Neural crest cell (in vitro differentiated cells): ENCODE results near the gene TEX2. TPM values are rescaled to one million over a fixed set of nuclear protein-coding genes. Genes with fewer than 3 reads are reported as not detected.
"Not testable (repeated sequence)": the region's sequence is repeated elsewhere in the genome, so short reads cannot be mapped to it uniquely, and the experiment has no call there.

Source experiments
- DNase-seq: peaks from one replicate; pipeline ENCODE4 v3.0.0; 2021; ENCODE audit warnings: low read depth, mixed read lengths, low spot score
- H3K27ac Mint-ChIP-seq: one replicate; pipeline ENCODE4 v1.8.0; 2021; ENCODE audit warnings: mild to moderate bottlenecking, mixed read lengths; ENCODE audit not compliant: unreplicated experiment
- H3K27me3 Mint-ChIP-seq: 2 replicates; pipeline ENCODE4 v1.8.0; 2021; ENCODE audit warnings: low read depth, mild to moderate bottlenecking, mixed read lengths
- H3K36me3 Mint-ChIP-seq: 2 replicates; pipeline ENCODE4 v1.8.0; 2021; ENCODE audit warnings: low read depth, mild to moderate bottlenecking, mixed read lengths
- H3K4me1 Mint-ChIP-seq: 2 replicates; pipeline ENCODE4 v1.8.0; 2021; ENCODE audit warnings: mixed read lengths
- H3K4me3 Mint-ChIP-seq: one replicate; pipeline ENCODE4 v1.8.0; 2021; ENCODE audit warnings: mild to moderate bottlenecking, mixed read lengths
- H3K9me3 Mint-ChIP-seq: 2 replicates; pipeline ENCODE4 v1.8.0; 2021; ENCODE audit warnings: mixed read lengths
- CTCF ChIP-seq: fragments of 200-600 bp; sonication (generic); conservative IDR thresholded peaks from 2 replicates; pipeline ENCODE4 v1.5.0; 2021; ENCODE audit warnings: antibody characterized with exemption, mild to moderate bottlenecking
- total RNA-seq: library from RNA; stranded (reverse); gene quantifications from 2 replicates; pipeline ENCODE4 v1.2.1, GENCODE V29; 2021

Gene TEX2
- total RNA-seq, 1 donor from 2014 or later = 19.2 TPM

DNA sequence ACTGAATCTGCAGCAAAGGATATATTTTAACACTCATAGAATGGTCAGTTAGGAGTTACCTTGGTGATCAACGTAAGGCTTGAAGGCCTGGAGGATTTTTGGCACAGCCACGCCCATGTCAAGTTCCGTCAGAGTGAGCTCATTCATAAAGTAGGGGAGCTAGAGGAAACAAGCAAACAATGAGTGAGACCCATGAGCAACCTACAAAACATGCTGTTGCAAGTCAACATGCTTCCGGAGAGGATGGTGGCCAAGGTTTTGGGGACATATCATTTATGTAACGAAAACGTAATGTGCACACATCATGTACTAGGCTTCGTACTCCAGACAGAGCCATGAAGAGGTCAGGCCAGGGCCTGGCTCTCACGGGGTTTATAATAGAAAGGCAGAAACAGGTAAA lies 92.0 kb downstream of the TEX2 start:
- Mint-ChIP-seq H3K4me1 (no peaks in the 10 kb centered on the region), H3K9me3 (no peaks in the 10 kb centered on the region), H3K36me3 (peaks cover 14% of the 10 kb centered on the region), H3K27ac (no peak overlapping the region), H3K27me3 (no peaks in the 10 kb centered on the region), H3K4me3 (no peak overlapping the region)
- no peak for DNase-seq
- TF ChIP-seq CTCF = no peak

DNA sequence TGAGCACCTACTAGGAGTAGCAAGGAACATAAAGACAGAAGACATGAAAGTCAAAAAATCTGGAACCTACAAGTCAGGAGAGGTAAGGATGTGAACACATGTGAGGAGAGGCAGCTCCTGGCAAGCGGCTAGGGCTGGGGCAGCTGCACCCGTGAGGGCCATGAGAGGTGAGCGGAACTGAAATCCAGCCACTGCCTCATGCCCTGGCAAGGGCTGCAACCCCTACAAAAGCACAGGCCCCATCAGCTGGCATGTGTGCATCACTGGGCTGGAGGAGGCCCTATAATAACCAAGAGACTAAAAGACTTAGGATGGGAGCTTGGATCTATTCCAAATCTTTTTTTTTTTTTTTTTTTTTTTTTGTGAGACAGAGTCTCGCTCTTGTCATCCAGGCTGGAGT lies 92.8 kb downstream of the TEX2 start:
- TF ChIP-seq CTCF = no peak
- no peaks in the 10 kb centered on the region for H3K4me1 Mint-ChIP-seq
- no peaks in the 10 kb centered on the region for H3K27me3 Mint-ChIP-seq
- no peak overlapping the region for H3K4me3 Mint-ChIP-seq
- no peak overlapping the region for H3K27ac Mint-ChIP-seq
- H3K36me3 Mint-ChIP-seq = peaks cover 14% of the 10 kb centered on the region
- H3K9me3 Mint-ChIP-seq = no peaks in the 10 kb centered on the region
- DNase-seq = no peak

DNA sequence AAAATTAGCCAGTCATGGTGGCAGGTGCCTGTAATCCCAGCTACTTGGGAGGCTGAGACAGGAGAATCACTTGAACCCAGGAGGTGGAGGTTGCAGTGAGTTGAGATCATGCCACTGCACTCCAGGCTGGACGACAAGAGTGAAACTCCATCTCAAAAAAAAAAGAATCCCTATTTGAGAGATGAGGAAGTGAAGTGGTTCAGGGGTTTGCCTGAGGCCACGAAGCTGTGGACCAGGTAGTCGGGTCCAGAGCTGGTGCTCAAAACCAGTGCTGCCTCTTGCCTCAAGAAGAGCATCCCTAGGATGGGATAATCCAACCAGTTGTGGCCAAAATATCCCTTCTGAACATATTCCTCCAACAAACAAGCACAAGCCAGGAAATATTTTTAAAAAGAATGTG lies 95.4 kb downstream of the TEX2 start:
- H3K27me3 Mint-ChIP-seq, DNase-seq, H3K27ac Mint-ChIP-seq, H3K4me1 Mint-ChIP-seq, H3K4me3 Mint-ChIP-seq, H3K9me3 Mint-ChIP-seq: not testable (repeated sequence)
- H3K36me3 Mint-ChIP-seq = peaks cover 11% of the 10 kb centered on the region

GRCh38 chr17:64166876-64167275 lies 96.2 kb downstream of the TEX2 start:
- no peak for DNase-seq
- no peak for TF ChIP-seq CTCF
- H3K27ac Mint-ChIP-seq = no peak overlapping the region

DNA sequence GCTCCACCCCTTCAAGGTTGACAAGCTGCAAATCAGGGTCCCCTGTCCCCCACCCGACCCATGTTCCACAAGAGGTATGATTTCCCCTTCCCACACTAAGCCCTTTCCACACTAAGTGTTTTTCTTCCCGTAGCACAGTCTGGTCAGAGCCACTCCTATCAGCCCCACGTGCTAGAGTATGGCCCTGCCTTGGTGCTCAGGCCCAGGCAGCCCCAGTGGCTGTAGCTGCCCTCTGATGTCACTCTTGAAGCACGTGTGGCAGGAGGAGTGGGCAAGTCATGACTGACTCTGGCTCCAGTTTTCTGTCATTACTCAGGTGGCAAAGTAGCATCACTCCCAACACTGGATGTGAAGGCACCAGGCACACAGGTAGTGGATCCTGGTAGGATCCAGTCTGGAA lies 97.7 kb downstream of the TEX2 start:
- no peak for TF ChIP-seq CTCF
- Mint-ChIP-seq H3K4me1 (no peaks in the 10 kb centered on the region), H3K36me3 (peaks cover 5% of the 10 kb centered on the region), H3K4me3 (no peak overlapping the region), H3K9me3 (no peaks in the 10 kb centered on the region), H3K27ac (no peak overlapping the region), H3K27me3 (no peaks in the 10 kb centered on the region)
- DNase-seq = no peak

More at GRCh38 chr17:64166876-64167275, 96.2 kb downstream of the TEX2 start:
- no peaks in the 10 kb centered on the region for H3K4me1 Mint-ChIP-seq
- peaks cover 11% of the 10 kb centered on the region for H3K36me3 Mint-ChIP-seq
- no peaks in the 10 kb centered on the region for H3K27me3 Mint-ChIP-seq
- no peak overlapping the region for H3K4me3 Mint-ChIP-seq
- H3K9me3 Mint-ChIP-seq = no peaks in the 10 kb centered on the region

GRCh38 chr17:64164596-64165285 lies 98.3 kb downstream of the TEX2 start:
- Mint-ChIP-seq H3K36me3 (no peaks in the 10 kb centered on the region), H3K27ac (no peak overlapping the region), H3K4me3 (no peak overlapping the region), H3K27me3 (no peaks in the 10 kb centered on the region), H3K9me3 (no peaks in the 10 kb centered on the region), H3K4me1 (no peaks in the 10 kb centered on the region)
- no peak for DNase-seq
- TF ChIP-seq CTCF = no peak
